Thymus (tissue), 14 donors: ENCODE results near the gene ZNF317. TPM values are rescaled to one million over a fixed set of nuclear protein-coding genes. Genes with fewer than 3 reads are reported as not detected.

Experiments
- DNase-seq, 9 donors: peaks; one replicate each; pipeline ENCODE4 v3.0.0-alpha.2; 2013; ENCODE audit warnings: low spot score in 9 of 9, low read depth in 6 of 9, missing footprints in 1 of 9
- H3K27ac ChIP-seq, 2 donors: one replicate each; pipeline ENCODE4 v1.5.1; 2013; ENCODE audit warnings: control low read depth in 1 of 2, low read depth in 1 of 2, low read length in 1 of 2, mild to moderate bottlenecking in 1 of 2, moderate library complexity in 1 of 2
- H3K27me3 ChIP-seq, 2 donors: one replicate each; pipeline ENCODE4 v1.5.1; 2013; ENCODE audit warnings: low read length in 1 of 2; ENCODE audit not compliant: control insufficient read depth in 2 of 2, insufficient read depth in 1 of 2
- H3K36me3 ChIP-seq, 2 donors: one replicate each; pipeline ENCODE4 v1.5.1; 2013; ENCODE audit warnings: low read length in 1 of 2, mild to moderate bottlenecking in 1 of 2, moderate library complexity in 1 of 2; ENCODE audit not compliant: control insufficient read depth in 2 of 2, insufficient read depth in 2 of 2
- H3K4me1 ChIP-seq, 2 donors: one replicate each; pipeline ENCODE4 v1.5.1; 2013; ENCODE audit warnings: low read length in 2 of 2; ENCODE audit not compliant: control insufficient read depth in 2 of 2, insufficient read depth in 2 of 2
- H3K4me3 ChIP-seq, 2 donors: one replicate each; pipeline ENCODE4 v1.5.1; 2013; ENCODE audit warnings: low read length in 2 of 2, control low read depth in 1 of 2, mild to moderate bottlenecking in 1 of 2
- H3K9me3 ChIP-seq, 2 donors: one replicate each; pipeline ENCODE4 v1.5.1; 2013; ENCODE audit warnings: low read length in 1 of 2, mild to moderate bottlenecking in 1 of 2; ENCODE audit not compliant: control insufficient read depth in 2 of 2, insufficient read depth in 1 of 2
- WGBS: extraction: QIAGEN DNeasy Blood & Tissue Kit; methylation state at CpG from one replicate; pipeline ENCODE4 v1.1.7; 2013; 5-methylcytosine and 5-hydroxymethylcytosine counted together
- long read RNA-seq, 10 donors: transcript quantifications; one replicate each; lab custom pipeline, GENCODE V29; 2026
- polyA plus RNA-seq: library from polyadenylated mRNA; stranded (reverse); fragments of 200-250 nt; gene quantifications from one replicate; pipeline ENCODE4 v1.2.3, GENCODE V29; 2013
- total RNA-seq: library from RNA; stranded (reverse); fragments of 120-200 nt; gene quantifications from one replicate; pipeline ENCODE4 v1.2.4, GENCODE V29; 2013
- donor health status: healthy.

Gene ZNF317
- total RNA-seq = 24.8 TPM
- 44.2 TPM for polyA plus RNA-seq
- long read RNA-seq, donor 1, full-length matches to known transcripts = 2 of 2 reads
- long read RNA-seq, donor 1, partial matches to known transcripts = 0 of 2 reads
- long read RNA-seq, donor 1, other reads (novel, unspliced or antisense) = 0 of 2 reads
- long read RNA-seq, donor 2, full-length matches to known transcripts = 4 of 4 reads
- long read RNA-seq, donor 2, partial matches to known transcripts = 0 of 4 reads
- long read RNA-seq, donor 2, other reads (novel, unspliced or antisense) = 0 of 4 reads
- long read RNA-seq, donor 3, full-length matches to known transcripts = 4 of 4 reads
- long read RNA-seq, donor 3, partial matches to known transcripts = 0 of 4 reads
- long read RNA-seq, donor 3, other reads (novel, unspliced or antisense) = 0 of 4 reads
- long read RNA-seq, donor 4 = 0 reads
- long read RNA-seq, donor 5, full-length matches to known transcripts = 2 of 2 reads
- long read RNA-seq, donor 5, partial matches to known transcripts = 0 of 2 reads
- long read RNA-seq, donor 5, other reads (novel, unspliced or antisense) = 0 of 2 reads
- long read RNA-seq, donor 6, full-length matches to known transcripts = 2 of 2 reads
- long read RNA-seq, donor 6, partial matches to known transcripts = 0 of 2 reads
- long read RNA-seq, donor 6, other reads (novel, unspliced or antisense) = 0 of 2 reads
- long read RNA-seq, donor 7, full-length matches to known transcripts = 7 of 7 reads
- long read RNA-seq, donor 7, partial matches to known transcripts = 0 of 7 reads
- long read RNA-seq, donor 7, other reads (novel, unspliced or antisense) = 0 of 7 reads
- long read RNA-seq, donor 8 = 0 reads
- long read RNA-seq, donor 9, full-length matches to known transcripts = 1 of 1 reads
- long read RNA-seq, donor 9, partial matches to known transcripts = 0 of 1 reads
- long read RNA-seq, donor 9, other reads (novel, unspliced or antisense) = 0 of 1 reads
- long read RNA-seq, donor 10 = 0 reads

GRCh38 chr19:9140159-9140874 is at the start of gene ZNF317:
ZNF317 (plus strand) TSS chr19:9140397; CDS start chr19:9156017, 15,620 bp downstream.
- DNase-seq = peak; percentile 81 to 98 (median 93)
- WGBS = under 1% methylated on average over 43 of the region's 43 CpGs
- H3K36me3 ChIP-seq = peaks cover 0 to 3% of the 10 kb centered on the region in 2 donors

GRCh38 chr19:9107375-9107774 is 32.8 kb upstream of the ZNF317 start, which contains the start of gene OR7G2:
OR7G2 (minus strand) TSS chr19:9107475; CDS start chr19:9103243, 4,232 bp downstream.
- H3K4me3 ChIP-seq = no peak within 1 kb of the TSS
- H3K36me3 ChIP-seq = no peaks in the 10 kb centered on the region
- WGBS = 85% methylated on average over 8 of the region's 8 CpGs
- H3K9me3 ChIP-seq = no peaks in the 10 kb centered on the region
- no peaks in the 10 kb centered on the region for H3K27me3 ChIP-seq
- H3K4me1 ChIP-seq = no peaks in the 10 kb centered on the region
- no peak within 1 kb of the TSS for H3K27ac ChIP-seq
- no peak for DNase-seq

More at GRCh38 chr19:9140159-9140874, at the start of gene ZNF317:
- Histone ChIP-seq H3K27me3 (no peaks in the 10 kb centered on the region), H3K4me3 (peak within 1 kb of the TSS; percentile 61 to 93), H3K9me3 (peaks cover 2 to 9% of the 10 kb centered on the region in 2 donors), H3K4me1 (peaks cover 3 to 6% of the 10 kb centered on the region in 2 donors), H3K27ac (peak within 1 kb of the TSS; percentile 55 to 61)

DNA sequence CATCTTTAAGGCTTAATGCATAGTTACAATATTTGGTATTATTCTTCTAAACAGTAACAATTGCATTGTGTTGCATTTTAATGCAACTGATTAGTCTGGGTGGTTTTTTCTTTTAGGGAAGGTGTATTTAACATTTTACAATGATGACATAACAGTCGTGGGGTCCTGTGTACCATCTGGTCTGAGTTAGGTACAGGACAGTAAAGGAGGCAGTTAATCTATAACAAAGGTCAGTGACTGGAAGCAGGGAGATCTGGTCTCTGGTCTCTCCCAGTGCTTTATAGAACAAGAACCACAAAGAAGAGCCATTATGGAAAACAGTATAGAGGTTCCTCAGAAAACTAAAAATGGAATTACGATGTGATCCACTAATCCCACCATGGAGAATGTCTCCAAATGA is 30.2 kb upstream of the ZNF317 start:
- Histone ChIP-seq H3K27me3 (no peaks in the 10 kb centered on the region), H3K9me3 (no peaks in the 10 kb centered on the region), H3K36me3 (no peaks in the 10 kb centered on the region), H3K4me1 (no peaks in the 10 kb centered on the region), H3K27ac (no peak overlapping the region), H3K4me3 (no peak overlapping the region)
- 83% methylated on average over 2 of the region's 2 CpGs for WGBS
- no peak for DNase-seq

DNA sequence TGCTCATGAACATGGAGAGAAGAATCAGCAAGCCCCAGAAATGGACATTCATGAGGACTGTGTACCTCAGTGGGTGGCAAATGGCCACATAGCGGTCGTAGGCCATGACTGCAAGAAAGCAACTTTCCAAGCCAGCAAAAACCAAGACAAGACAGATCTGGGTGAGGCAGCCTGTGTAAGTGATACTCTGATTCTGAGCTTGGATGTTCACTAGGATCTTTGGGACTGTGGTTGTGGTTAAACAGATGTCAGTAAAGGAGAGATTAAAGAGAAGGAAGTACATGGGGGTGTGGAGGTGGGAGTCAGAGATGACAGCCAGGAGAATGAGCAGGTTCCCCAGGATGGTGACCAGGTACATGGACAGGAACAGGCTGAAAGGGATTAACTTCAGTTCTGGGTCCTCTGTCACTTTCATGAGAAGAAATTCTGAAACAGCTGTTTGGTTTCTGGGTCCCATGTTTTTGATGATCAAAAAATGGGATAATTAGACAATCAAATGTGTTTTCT is 24.8 kb upstream of the ZNF317 start, which contains the start of gene OR7G1:
Gene OR7G1 (minus strand): TSS at position 457 of the 507 bp plus-strand sequence. CDS start 0 bp downstream, at position 457.
- no peak within 1 kb of the TSS for H3K4me3 ChIP-seq
- H3K36me3 ChIP-seq = no peaks in the 10 kb centered on the region
- no peaks in the 10 kb centered on the region for H3K9me3 ChIP-seq
- H3K27ac ChIP-seq = no peak within 1 kb of the TSS
- 85% methylated on average over 2 of the region's 2 CpGs for WGBS
- H3K4me1 ChIP-seq = no peaks in the 10 kb centered on the region
- DNase-seq = no peak
- no peaks in the 10 kb centered on the region for H3K27me3 ChIP-seq

DNA sequence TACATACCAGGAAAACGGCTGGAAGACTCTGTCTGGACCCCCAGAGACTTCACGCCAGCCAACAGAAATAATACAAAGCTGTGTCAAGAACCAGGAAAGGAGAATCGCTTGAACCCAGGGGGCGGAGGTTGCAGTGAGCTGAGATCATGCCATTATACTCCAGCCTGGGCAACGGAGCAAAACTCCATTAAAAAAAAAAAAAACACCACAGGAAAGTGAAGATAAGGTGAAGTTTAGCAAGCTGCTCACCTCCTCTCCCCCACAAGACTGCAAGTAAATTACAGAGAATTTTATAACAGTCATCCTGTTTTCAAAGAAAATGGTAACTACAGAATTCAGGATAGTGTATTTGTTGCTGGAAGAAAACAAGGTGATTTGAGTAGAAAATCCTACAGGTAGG is 23.6 kb upstream of the ZNF317 start:
- H3K36me3 ChIP-seq = no peaks in the 10 kb centered on the region
- no peaks in the 10 kb centered on the region for H3K4me1 ChIP-seq
- no peak for DNase-seq
- no peaks in the 10 kb centered on the region for H3K27me3 ChIP-seq
- no peak overlapping the region for H3K4me3 ChIP-seq
- WGBS = 75% methylated on average over 5 of the region's 5 CpGs
- no peak overlapping the region for H3K27ac ChIP-seq
- no peaks in the 10 kb centered on the region for H3K9me3 ChIP-seq

DNA sequence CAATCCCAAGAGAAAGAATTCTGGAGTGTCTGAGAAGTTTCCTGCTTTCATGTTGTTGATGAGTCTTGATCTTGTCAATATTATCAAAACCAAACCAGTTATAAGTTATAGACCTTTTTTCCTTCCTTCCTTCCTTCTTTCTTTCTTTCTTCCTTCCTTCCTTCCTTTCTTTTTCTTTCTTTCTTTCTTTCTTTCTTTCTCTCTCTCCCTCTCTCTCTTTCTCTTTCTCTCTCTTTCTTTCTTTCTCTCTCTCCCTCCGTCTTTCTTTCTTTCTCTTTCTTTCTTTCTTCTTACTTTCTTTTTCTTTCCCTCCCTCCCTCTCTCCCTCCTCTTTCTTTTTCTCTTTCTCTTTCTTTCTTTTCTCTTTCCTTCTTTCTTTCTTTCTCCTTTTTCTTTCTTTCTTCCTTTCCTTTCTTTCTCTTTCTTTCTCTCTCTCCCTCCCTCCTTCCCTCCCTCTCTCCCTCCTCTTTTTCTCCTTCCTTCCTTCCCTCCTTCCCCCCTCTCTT is 13.2 kb upstream of the ZNF317 start, which contains the start of gene OR7G3:
Gene OR7G3 (minus strand): TSS at position 51 of the 506 bp plus-strand sequence. CDS start 0 bp downstream, at position 51.
- no peak for DNase-seq
- Histone ChIP-seq H3K4me3 (no peak within 1 kb of the TSS), H3K27ac (no peak within 1 kb of the TSS), H3K36me3 (no peaks in the 10 kb centered on the region), H3K27me3 (peaks cover 0 to 2% of the 10 kb centered on the region in 2 donors), H3K9me3 (no peaks in the 10 kb centered on the region), H3K4me1 (no peaks in the 10 kb centered on the region)
- WGBS = 91% methylated on average over 1 of the region's 1 CpG

GRCh38 chr19:9128171-9128570 is 12.0 kb upstream of the ZNF317 start:
- no peaks in the 10 kb centered on the region for H3K4me1 ChIP-seq
- H3K4me3 ChIP-seq = no peak overlapping the region
- H3K9me3 ChIP-seq = no peaks in the 10 kb centered on the region
- 43% methylated on average over 3 of the region's 3 CpGs for WGBS
- H3K27ac ChIP-seq = no peak overlapping the region
- DNase-seq = no peak
- H3K36me3 ChIP-seq = no peaks in the 10 kb centered on the region
- H3K27me3 ChIP-seq = peaks cover 0 to 2% of the 10 kb centered on the region in 2 donors

DNA sequence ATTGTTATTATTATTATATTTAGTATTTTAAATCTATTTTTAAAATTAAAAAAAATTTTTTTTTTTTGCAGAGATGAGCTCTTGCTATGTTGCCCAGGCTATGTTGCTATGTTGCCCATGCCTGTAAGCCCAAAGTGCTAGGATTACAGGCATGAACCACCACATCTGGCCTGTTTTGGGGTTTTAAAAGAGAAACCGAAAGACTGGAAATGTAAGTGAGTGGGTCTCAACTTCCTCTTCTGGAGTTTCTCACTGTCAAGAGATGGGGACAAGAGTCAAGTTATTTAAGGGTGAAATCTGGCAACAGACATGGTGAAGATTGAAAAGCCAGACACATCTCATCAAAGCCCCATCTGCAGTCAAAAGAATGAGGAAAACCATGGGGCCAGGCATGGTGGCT is 9.2 kb upstream of the ZNF317 start:
- Histone ChIP-seq H3K9me3 (no peaks in the 10 kb centered on the region), H3K27ac (no peak overlapping the region), H3K36me3 (no peaks in the 10 kb centered on the region), H3K4me1 (no peaks in the 10 kb centered on the region), H3K4me3 (no peak overlapping the region), H3K27me3 (peaks cover 0 to 2% of the 10 kb centered on the region in 2 donors)
- 6% methylated on average over 1 of the region's 1 CpG for WGBS
- DNase-seq = peak in 1 of 9 donors; percentile 28
